Activated gamma-delta T cell (primary cell): ENCODE results near the gene CDC123.
"Not testable (repeated sequence)": the region's sequence is repeated elsewhere in the genome, so short reads cannot be mapped to it uniquely, and the experiment has no call there.

ENCODE experiments used
- DNase-seq: peaks from one replicate; lab custom pipeline; 2025; lab: John Stamatoyannopoulos, UW

Gene CDC123

GRCh38 chr10:12235796-12236195 is 39.8 kb downstream of the CDC123 start:
- DNase-seq = no peak

GRCh38 chr10:12237265-12238220 is 41.6 kb downstream of the CDC123 start:
- no peak for DNase-seq

GRCh38 chr10:12238821-12239220 is 42.8 kb downstream of the CDC123 start:
- no peak for DNase-seq

- DNase-seq = no peak
Measured at GRCh38 chr10:12241810-12242529, 46.0 kb downstream of the CDC123 start.

GRCh38 chr10:12243864-12244620 is 48.1 kb downstream of the CDC123 start:
- DNase-seq = no peak

GRCh38 chr10:12250181-12250580 is 54.2 kb downstream of the CDC123 start:
- no peak for DNase-seq

- not testable (repeated sequence) for DNase-seq
Measured at GRCh38 chr10:12250702-12251101, 54.7 kb downstream of the CDC123 start.

GRCh38 chr10:12251581-12251980 is 55.6 kb downstream of the CDC123 start:
- DNase-seq = no peak

GRCh38 chr10:12252882-12253546 is 57.0 kb downstream of the CDC123 start:
- no peak for DNase-seq

- no peak for DNase-seq
Measured at GRCh38 chr10:12255048-12255447, 59.1 kb downstream of the CDC123 start.

- no peak for DNase-seq
Measured at GRCh38 chr10:12259988-12260387, 64.0 kb downstream of the CDC123 start.

GRCh38 chr10:12262278-12262981 is 66.4 kb downstream of the CDC123 start:
- DNase-seq = no peak

GRCh38 chr10:12264204-12264940 is 68.4 kb downstream of the CDC123 start:
- DNase-seq = peak; percentile 24

GRCh38 chr10:12269056-12269455 is 73.1 kb downstream of the CDC123 start:
- no peak for DNase-seq

GRCh38 chr10:12271210-12271540 is 75.2 kb downstream of the CDC123 start:
- DNase-seq = no peak

- not testable (repeated sequence) for DNase-seq
Measured at GRCh38 chr10:12277862-12278261, 81.9 kb downstream of the CDC123 start.

- no peak for DNase-seq
Measured at GRCh38 chr10:12279281-12279680, 83.3 kb downstream of the CDC123 start.

- no peak for DNase-seq
Measured at GRCh38 chr10:12287772-12288171, 91.8 kb downstream of the CDC123 start.

GRCh38 chr10:12297784-12298183 is 101.8 kb downstream of the CDC123 start:
- DNase-seq = not testable (repeated sequence)

GRCh38 chr10:12299222-12299965 is 103.4 kb downstream of the CDC123 start:
- no peak for DNase-seq
